Thoracic aorta (tissue), 2 donors: Measurements from ENCODE around the gene KCNH2. TPM values are rescaled to one million over a fixed set of nuclear protein-coding genes. Genes with fewer than 3 reads are reported as not detected.

ENCODE experiments used
- ATAC-seq: fragments of 150-250 bp; one replicate; pipeline ENCODE4 v1.8.0; 2017; ENCODE audit warnings: low read depth; ENCODE audit not compliant: insufficient number of reproducible peaks, low FRiP score
- DNase-seq: peaks from one replicate; pipeline ENCODE4 v3.0.0-alpha.2; 2020; ENCODE audit warnings: low spot score
- H3K27ac ChIP-seq, 2 donors: fragments of 200-600 bp; sonication (generic); 1 replicate in 1 of 2; 2 replicates in 1 of 2; pipeline ENCODE4 v1.5.1; 2016; ENCODE audit warnings: mild to moderate bottlenecking in 2 of 2, moderate library complexity in 2 of 2
- H3K27me3 ChIP-seq: fragments of 200-600 bp; sonication (generic); replicated peaks from 2 replicates; pipeline ENCODE4 v1.6.0; 2016; ENCODE audit warnings: mild to moderate bottlenecking; ENCODE audit not compliant: insufficient read depth
- H3K36me3 ChIP-seq: fragments of 200-600 bp; sonication (generic); one replicate; pipeline ENCODE4 v1.5.1; 2016
- H3K4me1 ChIP-seq, 2 donors: fragments of 200-600 bp; sonication (generic); 1 replicate in 1 of 2; 2 replicates in 1 of 2; pipeline versions ENCODE4 v1.5.1 to v1.6.0; 2016; ENCODE audit warnings: low read depth in 2 of 2, mild to moderate bottlenecking in 1 of 2; ENCODE audit not compliant: control insufficient read depth in 1 of 2
- H3K4me3 ChIP-seq: fragments of 200-600 bp; sonication (generic); 2 replicates; pipeline ENCODE4 v1.5.1; 2016; ENCODE audit warnings: mild to moderate bottlenecking
- H3K9me3 ChIP-seq: fragments of 200-600 bp; sonication (generic); 2 replicates; pipeline ENCODE4 v1.5.1; 2016
- CTCF ChIP-seq: fragments of 200-600 bp; sonication (generic); IDR thresholded peaks from one replicate; pipeline ENCODE4 v1.5.1; 2019; ENCODE audit warnings: antibody characterized with exemption
- total RNA-seq, 2 donors: library from RNA; depleted of rRNA; stranded (reverse); fragments of >200 nt; gene quantifications; one replicate each; pipeline versions ENCODE4 v1.1.0 to v1.2.3, GENCODE V29; 2016

The KCNH2 gene
- total RNA-seq, 2 donors from 2014 or later, result 1.2 TPM; not detected in 1

GRCh38 chr7:150908173-150908572, 69.9 kb downstream of the KCNH2 start:
- no peak for ATAC-seq
- no peak for DNase-seq
- Histone ChIP-seq H3K36me3 (no peaks in the 10 kb centered on the region), H3K4me3 (no peak overlapping the region), H3K9me3 (no peaks in the 10 kb centered on the region), H3K4me1 (peaks cover 9 to 13% of the 10 kb centered on the region in 2 donors), H3K27ac (no peak overlapping the region), H3K27me3 (peaks cover 4% of the 10 kb centered on the region)
- TF ChIP-seq CTCF, result no peak

GRCh38 chr7:150904011-150904909, 73.9 kb downstream of the KCNH2 start:
- peak; percentile 15 for ATAC-seq
- Histone ChIP-seq H3K36me3 (no peaks in the 10 kb centered on the region), H3K4me1 (peaks cover 9 to 13% of the 10 kb centered on the region in 2 donors), H3K9me3 (no peaks in the 10 kb centered on the region), H3K27me3 (peaks cover 4% of the 10 kb centered on the region), H3K4me3 (peak overlapping the region; percentile 30), H3K27ac (peak overlapping the region in 1 of 2 donors; percentile 19)
- no peak for DNase-seq
- TF ChIP-seq CTCF, result no peak

- peak; percentile 20 for DNase-seq
- no peaks in the 10 kb centered on the region for H3K9me3 ChIP-seq
- peaks cover 4% of the 10 kb centered on the region for H3K27me3 ChIP-seq
- peak overlapping the region in 1 of 2 donors; percentile 19 for H3K27ac ChIP-seq
- H3K4me1 ChIP-seq, result peaks cover 9 to 13% of the 10 kb centered on the region in 2 donors
- ATAC-seq, result peak; percentile 66
- no peak for TF ChIP-seq CTCF
- H3K4me3 ChIP-seq, result peak overlapping the region; percentile 30
- no peaks in the 10 kb centered on the region for H3K36me3 ChIP-seq
These were observed 74.5 kb downstream of the KCNH2 start for GRCh38 chr7:150903606-150904005.

GRCh38 chr7:150902078-150903033, 75.8 kb downstream of the KCNH2 start:
- H3K27ac ChIP-seq, result no peak overlapping the region
- no peak for TF ChIP-seq CTCF
- peaks cover 9 to 13% of the 10 kb centered on the region in 2 donors for H3K4me1 ChIP-seq

More at GRCh38 chr7:150902078-150903033, 75.8 kb downstream of the KCNH2 start:
- no peaks in the 10 kb centered on the region for H3K36me3 ChIP-seq
- H3K27me3 ChIP-seq, result no peaks in the 10 kb centered on the region
- DNase-seq, result no peak
- no peak for ATAC-seq
- no peaks in the 10 kb centered on the region for H3K9me3 ChIP-seq
- no peak overlapping the region for H3K4me3 ChIP-seq
